COLO829 (cell line): ENCODE data around the gene KIF21B.

Experiments used
- DNase-seq: peaks from one replicate; pipeline ENCODE4 v3.0.0; 2012; ENCODE audit warnings: low spot score

Gene KIF21B

GRCh38 chr1:201023517-201023902, at the start of gene KIF21B:
Gene KIF21B (minus strand): TSS chr1:201023714. CDS start chr1:201023383, 331 bp downstream.
- DNase-seq: peak; percentile 83

GRCh38 chr1:201072922-201073321, 49.4 kb upstream of the KIF21B start:
- no peak for DNase-seq

GRCh38 chr1:201072149-201072548, 48.6 kb upstream of the KIF21B start:
- no peak for DNase-seq

- DNase-seq: no peak
These were observed 46.1 kb upstream of the KIF21B start for GRCh38 chr1:201069636-201070035.

DNA sequence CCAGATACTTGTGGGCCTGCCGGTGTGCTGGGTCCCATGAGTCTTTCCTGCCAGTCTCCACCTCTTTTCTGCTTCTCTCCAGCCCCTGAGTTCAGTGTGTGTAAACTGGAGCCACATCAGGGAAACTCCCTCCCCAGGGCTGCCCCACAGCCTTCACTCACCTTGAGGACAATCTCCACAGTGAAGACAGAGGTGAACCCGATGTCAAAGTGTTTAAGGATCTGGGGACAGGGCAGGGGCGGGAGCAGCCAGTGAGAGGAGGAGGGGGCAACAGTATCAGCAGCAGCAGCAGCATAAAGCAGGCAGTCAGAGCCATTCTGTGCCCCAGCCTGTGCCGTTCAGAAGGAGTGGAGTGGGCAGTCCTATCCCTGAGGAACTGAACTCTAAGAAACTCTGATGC, 45.5 kb upstream of the KIF21B start:
- DNase-seq: no peak

DNA sequence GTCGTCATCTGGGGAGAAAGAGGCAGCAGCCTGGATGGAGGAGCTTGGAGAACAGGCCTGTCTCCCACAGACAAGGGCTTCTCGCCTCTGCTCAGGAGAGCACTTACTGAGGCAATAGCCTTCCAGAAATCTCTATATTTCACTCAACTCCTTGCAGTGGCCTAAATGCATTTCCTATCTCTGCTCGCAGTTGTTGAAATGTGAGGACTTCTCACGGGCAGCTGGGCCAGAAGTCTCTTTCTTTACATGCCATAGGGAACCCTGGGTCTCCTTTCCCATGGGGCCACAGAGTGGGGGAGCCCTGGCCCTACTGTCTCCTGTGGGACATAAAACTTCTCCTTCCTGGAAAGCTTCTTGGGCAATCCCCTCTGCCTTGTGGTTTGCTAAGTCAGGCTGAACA, 43.5 kb upstream of the KIF21B start:
- DNase-seq: no peak

DNA sequence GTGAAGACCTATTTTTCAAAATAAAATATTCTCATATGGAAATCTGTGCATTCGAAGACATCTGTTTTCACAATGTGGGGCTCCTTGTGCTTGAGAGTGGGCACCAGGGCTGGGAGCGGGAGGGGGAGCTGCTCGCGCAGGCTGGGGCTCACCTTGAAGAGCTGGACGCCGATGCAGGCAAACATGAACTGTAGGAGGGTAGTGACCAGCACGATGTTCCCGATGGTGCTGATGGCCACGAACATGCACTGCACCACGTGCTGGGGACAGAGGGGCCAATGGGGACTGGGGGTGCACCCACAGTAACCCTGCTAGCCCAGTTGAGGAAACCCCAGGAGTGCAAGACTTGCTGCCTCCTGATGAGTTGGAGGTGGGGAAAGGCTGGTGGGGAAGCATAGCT, 42.2 kb upstream of the KIF21B start:
- DNase-seq: no peak

DNA sequence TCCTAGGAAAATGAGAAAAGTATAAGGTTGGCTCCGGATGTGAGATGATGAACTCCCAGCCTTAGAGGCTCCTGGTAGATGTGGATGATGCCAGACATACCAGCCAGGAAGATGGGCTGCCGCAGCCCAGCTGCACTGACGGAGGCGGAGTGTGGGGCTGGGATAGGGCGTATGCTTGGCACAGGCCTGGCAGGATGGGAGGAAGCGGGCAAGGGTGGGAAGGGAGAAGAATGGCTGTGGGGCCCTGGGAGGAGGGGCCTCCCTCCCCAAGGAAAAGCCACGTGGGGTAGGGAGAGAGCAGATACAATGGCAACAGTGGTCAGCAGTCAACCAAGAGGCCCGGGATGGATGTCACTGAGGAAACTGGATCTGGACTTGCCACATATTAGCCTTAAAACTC, 41.3 kb upstream of the KIF21B start:
- no peak for DNase-seq

DNA sequence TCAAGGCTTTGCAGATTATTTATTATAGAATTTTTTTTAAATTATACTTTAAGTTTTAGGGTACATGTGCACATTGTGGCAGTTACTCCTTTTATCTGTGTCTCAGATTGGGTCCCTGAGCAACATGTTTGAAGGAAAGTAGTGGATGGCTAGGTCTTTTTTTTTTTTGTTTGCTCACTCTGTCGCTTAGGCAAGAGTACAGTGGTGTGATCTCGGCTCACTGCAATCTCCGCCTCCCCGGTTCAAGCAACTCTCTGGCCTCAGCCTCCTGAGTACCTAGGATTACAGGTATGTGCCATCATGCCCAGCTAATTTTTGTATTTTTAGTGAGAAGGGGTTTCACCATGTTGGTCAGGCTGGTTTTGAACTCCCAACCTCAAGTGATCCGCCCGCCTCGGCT, 39.6 kb upstream of the KIF21B start:
- no peak for DNase-seq

DNA sequence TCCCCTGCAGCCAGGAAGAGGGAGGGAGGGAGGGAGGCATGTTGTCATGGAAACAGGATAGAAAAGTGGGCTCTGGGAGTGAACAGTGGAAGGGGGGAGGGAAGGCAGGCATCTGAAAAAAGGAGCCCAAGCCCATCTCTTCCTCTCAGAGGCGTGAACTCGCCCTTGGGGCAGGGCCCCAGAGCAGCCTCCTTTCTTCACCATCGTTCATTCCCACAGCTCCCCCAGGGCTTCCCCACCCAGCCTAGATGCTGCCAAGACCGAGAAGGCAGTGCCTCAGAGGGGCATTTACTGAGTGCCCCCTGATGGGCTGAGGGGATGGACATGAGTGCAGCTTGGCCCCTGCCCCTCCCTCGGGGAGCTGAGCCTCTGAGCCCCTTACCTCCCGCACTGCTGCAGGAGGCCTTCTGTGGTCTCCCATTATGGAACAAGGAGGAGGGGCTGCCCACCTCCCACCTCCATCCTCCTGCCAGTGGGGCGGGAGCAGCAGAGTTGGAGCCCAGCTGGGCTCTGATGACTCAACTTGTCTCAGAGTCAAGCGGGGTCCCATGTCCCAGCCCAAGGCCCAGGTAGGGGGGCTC, 39.1 kb upstream of the KIF21B start:
- no peak for DNase-seq

DNA sequence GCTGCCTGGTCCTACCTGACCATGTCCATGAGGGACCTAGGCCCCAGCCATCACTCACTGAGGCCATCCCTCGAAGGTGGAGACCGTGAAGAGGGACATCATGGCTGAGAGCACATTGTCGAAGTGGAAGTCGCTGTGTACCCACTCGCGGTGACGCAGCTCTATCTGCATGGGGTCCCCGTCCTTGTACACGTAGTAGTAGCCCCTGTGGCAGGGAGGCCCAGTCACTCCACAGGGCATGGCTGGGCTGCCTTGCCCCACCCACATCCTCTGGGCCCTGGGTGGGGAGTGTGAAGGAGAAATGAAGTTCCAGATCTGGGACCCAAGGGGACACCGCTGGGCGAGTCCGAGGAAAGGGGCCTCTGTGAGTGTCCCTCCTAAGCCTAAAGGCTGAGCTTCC, 38.4 kb upstream of the KIF21B start:
- no peak for DNase-seq

DNA sequence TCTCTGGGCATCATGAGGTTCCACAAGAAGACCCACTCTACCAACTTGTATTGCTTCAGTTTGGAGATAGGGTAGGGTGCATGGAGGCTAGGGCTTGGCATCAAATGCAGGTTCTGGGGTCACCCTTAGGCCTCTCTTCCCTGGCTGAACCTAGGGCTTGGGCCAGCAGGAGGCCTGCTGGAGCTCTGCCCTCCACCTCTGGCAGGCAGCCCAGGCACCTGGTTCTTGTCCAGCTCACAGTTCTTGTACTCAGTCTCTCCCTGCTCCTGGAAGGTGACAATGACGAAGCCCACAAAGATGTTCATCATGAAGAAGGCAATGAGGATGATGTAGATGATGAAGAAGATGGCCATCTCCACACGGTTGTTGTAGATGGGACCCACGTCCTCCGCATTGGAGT, 37.5 kb upstream of the KIF21B start:
- no peak for DNase-seq

DNA sequence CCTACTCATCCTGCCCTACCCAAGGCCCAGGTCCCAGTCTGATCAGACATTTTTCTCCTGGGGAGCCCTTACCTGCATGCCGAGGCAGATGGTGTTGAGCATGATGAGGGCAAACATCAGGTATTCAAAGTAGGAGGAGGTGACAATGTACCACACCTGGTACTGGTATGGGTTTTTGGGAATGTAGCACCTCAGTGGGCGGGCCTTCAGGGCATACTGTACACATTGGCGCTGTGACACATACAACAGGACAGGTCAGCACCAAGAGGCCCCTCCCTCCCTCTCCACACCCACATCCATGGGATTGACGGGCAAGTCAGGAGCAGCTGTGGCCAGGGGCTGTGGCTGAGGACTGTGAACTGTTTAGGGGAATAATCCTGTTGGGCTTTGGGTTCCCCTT, 37.1 kb upstream of the KIF21B start:
- no peak for DNase-seq

- DNase-seq: no peak
These were observed 36.5 kb upstream of the KIF21B start for GRCh38 chr1:201059871-201060555.

GRCh38 chr1:201059401-201059800, 35.9 kb upstream of the KIF21B start:
- no peak for DNase-seq

DNA sequence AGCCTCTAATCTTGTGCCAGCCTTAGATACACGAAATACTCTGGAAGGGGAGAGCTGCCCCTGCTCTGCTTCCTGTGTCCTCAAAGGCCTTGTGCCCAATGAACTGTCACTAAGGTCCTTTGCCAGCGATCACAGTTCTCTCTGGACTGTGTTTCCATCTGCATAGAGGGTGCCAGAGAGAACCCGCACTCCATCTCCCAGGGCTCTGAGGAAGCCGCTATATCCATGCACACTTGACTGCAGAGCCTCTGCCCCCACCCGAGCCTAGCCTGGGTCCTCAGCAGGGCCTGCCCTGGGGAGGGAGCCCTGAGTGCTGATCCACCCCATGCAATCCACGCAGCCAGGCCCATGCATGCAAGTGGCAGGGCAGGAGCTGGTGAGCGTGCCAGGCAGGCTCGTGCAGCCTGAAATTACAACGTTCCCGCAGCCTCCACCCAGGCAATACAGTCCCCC, 30.6 kb upstream of the KIF21B start:
- no peak for DNase-seq

GRCh38 chr1:201053155-201053860, 29.8 kb upstream of the KIF21B start:
- no peak for DNase-seq

DNA sequence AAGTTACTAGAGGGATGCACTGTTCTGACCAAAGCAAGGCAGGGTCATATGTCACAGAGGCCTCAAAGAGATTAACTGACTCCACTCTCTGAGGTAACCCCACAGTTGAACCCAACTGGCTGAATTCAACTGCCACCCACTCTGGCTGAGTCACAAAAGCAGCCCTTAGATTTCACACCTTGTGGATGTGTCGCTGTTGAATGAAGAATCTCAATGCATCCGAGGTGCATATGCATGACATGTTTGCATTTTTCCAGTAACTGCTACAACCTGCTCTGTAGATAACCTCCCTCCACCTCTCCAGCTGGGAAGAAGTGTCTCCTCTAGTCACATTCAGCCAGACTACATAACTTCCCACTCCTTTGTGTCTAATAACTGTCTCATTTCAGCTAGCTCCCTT, 27.9 kb upstream of the KIF21B start:
- DNase-seq: no peak

DNA sequence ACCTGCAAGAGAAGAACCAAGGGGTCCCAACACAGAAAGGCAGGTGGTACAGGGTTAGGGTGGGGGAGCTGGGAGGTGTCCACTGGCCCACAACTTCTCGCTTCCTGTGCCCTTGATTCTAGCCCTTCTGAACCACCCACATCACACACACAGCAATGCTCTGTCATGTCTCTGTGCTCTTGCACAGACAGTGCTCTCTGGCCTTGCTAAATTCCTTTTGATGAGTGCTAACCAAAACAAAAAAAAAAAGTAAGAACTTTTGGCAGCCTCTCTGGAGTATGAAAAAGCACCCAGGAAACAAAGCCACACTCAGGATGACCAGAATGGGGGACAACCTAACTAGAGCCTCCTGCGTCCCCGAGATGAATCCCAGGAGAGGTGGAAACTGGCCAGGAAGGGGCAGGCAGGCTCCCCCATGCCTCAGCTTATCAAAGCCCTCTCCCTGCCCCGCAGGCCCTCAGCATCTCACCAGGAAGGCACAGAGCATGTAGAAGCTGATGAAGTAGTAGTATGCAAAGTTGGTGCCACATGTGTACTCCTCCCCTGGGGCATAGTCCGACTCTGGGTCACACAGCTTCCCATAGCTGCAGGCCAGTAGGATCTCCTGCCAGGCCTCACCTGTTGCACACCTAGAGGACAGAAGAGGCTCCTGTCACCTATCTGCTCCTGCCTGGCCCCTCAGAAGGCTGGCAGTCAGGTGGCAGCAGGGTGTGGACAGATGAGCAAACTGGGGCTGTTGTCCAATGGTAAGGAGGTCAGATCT, 27.2 kb upstream of the KIF21B start:
- DNase-seq: no peak

DNA sequence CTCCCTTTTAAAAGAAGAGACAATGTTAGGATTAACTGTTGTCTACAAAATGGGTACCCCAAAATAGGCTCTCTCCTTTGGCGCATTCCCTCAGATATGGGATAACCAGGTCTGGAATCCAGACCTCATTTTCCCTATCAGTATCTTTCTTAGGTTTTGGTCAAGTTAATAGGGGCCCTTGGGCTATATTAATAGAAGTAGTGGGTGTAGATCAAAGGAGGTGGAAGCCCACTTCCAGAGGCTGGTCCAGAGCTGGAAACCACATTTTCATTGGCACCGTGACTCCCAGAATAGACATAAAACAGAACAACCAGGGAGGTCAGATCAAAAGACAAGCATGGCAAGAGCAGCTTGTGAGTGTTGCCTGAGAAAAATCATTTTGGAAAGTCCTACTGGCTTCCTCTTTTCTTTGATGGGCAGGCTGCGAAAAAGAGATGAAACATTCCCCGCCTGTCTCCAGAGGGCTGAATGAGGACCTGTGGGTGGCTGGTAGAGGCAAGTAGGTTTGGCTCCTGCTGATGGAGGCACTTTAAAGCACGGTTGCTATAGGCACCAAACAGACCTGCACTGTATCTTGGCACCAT, 25.8 kb upstream of the KIF21B start:
- DNase-seq: no peak

GRCh38 chr1:201048521-201048920, 25.0 kb upstream of the KIF21B start:
- no peak for DNase-seq

DNA sequence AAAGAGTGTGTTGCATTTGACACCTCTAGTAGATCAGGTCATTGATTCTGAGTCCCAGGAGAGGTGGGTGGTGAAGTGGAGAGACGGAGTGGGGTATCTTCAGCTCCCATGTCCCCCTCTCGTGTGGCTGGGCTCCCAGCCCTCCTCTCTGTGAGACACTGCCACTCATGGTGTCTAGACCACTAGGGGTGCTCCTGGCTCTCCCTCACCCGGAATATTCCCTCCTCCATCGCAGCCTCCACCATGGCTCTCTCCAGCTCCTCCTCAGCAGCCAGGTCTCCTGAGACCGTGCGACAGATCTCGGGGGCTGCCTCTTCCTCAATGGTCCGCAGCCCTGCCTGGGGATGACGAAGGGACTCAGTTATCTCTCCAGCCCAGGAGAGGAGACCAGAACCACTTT, 20.6 kb upstream of the KIF21B start:
- DNase-seq: no peak
